GM12874 (cell line): Measurements from ENCODE around the gene VMP1.

ENCODE experiments used
- TF ChIP-seq, protein P1 (sequence below): IDR thresholded peaks from 2 replicates; pipeline ENCODE4 v1.5.1; 2011; ENCODE audit warnings: low read depth, mild to moderate bottlenecking, control low read depth, low read length, moderate library complexity; ENCODE audit not compliant: insufficient read depth

The VMP1 gene

DNA sequence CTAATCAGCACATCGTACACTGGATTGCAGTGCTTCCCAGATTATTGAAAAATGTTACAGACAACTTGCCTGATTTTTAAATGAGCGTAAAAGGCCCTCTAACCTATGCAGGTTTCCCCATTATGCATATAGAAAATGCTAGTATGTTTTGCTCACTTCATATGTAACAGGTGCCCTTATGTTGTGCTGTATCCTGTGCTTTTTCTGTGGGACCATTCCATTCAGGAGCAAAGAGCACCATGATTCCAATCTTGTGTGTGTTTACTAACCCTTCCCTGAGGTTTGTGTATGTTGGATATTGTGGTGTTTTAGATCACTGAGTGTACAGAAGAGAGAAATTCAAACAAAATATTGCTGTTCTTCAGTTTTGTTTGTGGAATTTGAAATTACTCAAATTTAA lies 13.1 kb upstream of the VMP1 start:
- TF ChIP-seq, protein P1, sequence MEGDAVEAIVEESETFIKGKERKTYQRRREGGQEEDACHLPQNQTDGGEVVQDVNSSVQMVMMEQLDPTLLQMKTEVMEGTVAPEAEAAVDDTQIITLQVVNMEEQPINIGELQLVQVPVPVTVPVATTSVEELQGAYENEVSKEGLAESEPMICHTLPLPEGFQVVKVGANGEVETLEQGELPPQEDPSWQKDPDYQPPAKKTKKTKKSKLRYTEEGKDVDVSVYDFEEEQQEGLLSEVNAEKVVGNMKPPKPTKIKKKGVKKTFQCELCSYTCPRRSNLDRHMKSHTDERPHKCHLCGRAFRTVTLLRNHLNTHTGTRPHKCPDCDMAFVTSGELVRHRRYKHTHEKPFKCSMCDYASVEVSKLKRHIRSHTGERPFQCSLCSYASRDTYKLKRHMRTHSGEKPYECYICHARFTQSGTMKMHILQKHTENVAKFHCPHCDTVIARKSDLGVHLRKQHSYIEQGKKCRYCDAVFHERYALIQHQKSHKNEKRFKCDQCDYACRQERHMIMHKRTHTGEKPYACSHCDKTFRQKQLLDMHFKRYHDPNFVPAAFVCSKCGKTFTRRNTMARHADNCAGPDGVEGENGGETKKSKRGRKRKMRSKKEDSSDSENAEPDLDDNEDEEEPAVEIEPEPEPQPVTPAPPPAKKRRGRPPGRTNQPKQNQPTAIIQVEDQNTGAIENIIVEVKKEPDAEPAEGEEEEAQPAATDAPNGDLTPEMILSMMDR: no peak

DNA sequence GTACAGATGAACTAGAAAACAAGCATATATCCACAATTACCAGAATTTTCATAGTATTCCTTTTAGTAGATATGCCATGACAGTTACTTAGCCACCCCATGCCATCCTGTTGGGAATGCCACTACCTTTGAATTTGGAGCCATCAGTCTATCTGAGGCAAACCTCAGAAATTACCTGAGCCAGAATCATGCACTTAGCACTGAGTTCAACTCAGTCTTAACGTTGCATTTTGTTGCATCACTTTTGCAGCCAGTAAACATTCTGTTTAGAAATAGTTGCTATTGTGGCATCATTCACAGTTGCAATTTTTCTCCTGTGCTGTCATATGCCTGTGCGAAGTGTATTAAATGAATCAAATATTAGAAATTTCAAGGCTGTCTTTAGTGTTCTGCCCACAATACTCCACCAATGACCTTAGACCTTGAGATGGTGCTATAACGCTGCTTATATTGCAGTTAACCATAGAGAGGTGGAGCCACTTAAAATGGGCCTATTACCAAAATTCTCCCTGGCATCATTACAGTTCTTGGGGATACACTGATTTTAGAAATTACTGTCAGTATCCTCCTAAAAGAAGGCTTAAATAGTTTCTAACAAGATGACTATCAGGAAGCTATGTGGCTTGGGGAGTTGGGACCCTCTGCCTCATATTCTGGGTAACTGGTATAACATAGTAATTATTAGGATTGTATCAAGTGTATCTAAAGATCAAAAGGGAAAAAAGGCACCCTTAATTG lies 11.3 kb upstream of the VMP1 start:
- TF ChIP-seq, protein P1: no peak

DNA sequence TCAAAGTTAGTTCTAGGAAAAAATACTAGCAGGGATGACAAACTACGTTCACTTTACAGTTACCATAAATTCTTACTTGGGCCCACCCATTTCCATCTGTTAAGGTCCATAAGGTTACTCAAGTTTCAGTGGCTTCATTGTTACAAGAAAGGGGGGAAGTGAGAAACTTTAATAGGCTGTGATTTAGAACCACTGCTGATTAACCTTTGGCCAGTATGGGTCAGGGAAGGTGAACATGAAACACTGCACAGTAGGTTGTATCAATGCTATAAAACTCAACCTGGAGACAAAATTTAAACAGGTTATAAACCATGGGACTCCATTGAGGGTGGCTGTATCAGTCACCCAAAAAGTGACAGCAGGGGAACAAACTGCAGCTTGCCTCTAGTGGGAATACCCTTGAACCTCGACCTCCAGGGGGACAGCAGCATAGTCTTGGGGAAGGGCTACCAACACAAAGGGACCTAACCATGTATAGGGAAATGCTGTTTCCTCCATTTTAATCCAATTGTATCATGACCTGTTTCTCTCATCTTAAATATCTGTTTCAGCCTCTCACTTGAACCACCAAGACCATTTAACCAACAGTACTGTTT lies 10.7 kb upstream of the VMP1 start:
- TF ChIP-seq, protein P1: no peak

DNA sequence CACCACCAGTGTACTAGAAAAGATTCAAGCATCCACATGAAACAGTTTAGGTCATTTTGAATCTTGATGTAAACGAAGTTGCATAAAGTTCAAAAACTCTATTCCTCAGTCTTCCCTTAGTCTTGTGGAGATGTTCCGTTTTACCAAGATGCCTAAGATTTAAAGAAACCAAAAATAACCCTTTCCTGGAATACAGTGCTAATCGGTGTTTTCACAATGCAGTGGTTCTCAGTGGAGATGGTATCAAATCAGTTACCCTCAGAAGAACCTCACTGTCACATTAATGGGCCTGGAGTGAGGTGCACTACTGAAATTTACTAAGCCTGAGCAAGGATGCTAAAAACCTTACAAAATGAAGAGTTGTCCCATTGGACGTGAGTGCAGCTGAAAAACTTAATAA lies 9.3 kb upstream of the VMP1 start:
- TF ChIP-seq, protein P1: no peak

DNA sequence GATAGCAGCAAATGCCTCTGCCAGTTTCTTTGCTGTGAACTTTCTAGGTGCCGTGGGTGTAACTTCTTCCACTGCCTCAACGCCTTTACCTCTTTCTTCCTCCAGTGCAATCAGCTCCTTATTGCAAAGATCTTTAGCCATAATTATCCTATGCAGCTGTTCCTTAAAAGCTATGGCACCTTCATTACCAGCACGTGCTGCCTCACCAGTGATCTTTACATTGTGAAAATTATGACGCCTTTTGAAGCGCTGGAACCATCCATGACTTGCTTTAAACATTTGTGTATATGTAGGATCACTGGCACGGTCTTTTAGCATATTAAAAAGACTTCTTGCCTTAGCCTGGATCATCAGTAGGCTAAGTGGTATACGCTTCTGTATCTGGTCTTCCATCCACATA lies 8.2 kb upstream of the VMP1 start:
- TF ChIP-seq, protein P1: no peak

DNA sequence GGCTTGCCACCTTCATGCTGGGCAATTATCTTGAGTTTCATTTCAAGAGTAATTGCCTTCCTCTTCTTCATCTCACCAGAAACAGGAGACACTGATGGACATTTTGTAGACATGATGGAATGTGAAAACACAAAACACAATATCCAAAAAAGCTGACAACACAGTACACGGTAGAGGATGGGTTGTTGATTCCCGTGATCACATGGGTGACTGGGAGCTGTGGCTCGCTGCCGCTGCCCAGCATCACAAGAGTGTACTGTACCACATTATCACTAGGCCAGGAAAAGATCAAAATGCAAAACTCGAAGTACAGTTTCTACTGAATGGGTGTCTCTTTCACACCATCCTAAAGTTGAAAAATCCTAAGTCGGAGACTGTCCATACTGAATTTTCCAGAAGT lies 7.7 kb upstream of the VMP1 start:
- TF ChIP-seq, protein P1: no peak

DNA sequence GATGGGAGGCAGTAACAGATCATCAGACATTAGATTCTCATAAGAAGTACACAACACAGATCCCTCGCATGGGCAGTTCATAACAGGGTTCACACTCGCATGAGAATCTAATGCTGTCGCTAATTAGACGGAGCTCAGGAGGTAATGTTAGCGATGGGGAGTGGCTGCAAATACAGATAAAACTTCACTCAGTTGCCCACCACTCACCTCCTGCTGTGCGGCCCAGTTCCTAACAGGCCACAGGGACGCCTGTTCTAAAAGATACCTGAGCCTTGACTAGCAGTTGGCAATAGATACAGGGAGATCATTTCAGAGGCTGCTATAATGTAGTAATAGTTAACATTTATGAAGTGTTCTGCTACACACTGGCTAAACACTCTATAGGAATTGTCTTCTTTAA lies 5.2 kb upstream of the VMP1 start:
- TF ChIP-seq, protein P1: no peak
